Raji (cell line): ENCODE data around the gene TMEM123.

ENCODE experiments used
- POLR2A ChIP-seq: IDR thresholded peaks from 2 replicates; pipeline ENCODE4 v1.6.1; 2011; ENCODE audit warnings: low read depth, low read length, control low read depth; ENCODE audit not compliant: insufficient read depth

The TMEM123 gene

GRCh38 chr11:102396708-102397563, 55.6 kb downstream of the TMEM123 start:
- TF ChIP-seq POLR2A: no peak

DNA sequence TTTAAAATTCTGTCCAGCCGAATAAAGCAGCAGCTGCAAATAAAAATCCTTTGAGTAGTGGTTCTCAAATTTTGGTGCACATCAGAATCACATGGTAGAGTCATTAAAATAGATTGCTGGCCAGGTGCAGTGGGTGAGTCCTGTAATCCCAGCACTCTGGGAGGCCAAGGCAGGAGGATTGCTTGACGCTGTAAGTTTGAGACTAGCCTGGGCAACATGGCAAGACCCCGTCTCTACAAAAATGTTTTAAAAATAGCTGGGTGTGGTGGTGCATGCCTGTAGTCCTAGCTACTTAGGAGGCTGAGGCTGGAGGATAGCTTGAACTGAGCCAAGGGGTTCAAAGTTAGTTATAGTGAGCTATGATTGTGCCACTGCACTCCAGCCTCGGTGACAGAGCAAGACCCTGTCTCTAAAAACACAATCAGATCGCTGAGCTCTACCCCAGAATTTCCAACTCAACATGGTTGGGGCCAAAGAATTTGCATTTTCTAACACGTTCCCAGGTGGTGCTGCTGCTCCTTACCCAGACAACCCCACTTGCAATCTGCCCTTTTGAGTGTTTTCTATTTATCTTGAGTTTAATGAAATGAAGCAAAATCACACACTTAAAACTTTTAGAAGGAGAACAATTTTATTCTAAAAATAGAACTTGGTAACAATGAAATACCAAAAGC, 56.7 kb downstream of the TMEM123 start:
- no peak for TF ChIP-seq POLR2A

- TF ChIP-seq POLR2A: no peak
Observed at GRCh38 chr11:102393272-102393730, 59.3 kb downstream of the TMEM123 start.

DNA sequence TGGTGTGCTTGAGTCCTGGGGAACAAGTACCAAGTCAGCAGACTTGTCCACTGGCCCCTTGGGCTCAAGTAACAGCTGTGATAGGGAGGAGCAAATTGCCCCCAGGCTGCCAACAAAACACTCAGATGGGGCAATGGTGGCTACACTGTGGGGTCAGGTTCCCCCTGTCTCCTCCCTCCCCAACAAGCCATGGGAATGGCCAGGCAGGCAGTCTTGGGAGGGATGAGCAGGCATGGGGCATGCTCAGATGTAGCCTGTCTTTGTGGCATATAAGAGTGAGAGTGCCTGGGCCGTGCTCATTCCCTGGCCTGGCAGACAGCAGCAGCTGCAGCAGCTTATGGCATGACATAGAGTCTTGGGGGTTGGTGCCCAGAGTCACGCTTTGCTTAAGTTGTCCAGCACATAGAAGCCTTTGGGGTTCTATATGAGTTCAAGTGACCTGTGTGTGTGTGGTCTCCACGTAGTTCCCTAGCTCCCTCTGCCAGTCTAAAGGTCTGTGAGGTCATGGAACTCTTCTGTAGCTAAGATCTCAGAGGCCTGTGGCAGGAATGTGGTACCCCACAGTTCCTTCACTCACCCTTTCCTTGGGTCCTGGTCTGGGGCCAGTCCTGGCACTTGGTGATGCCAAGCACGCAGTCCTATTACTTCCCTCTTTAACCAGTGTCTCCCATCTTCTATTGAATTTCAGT, 60.9 kb downstream of the TMEM123 start:
- no peak for TF ChIP-seq POLR2A

- TF ChIP-seq POLR2A: no peak
Observed at GRCh38 chr11:102390667-102391465, 61.7 kb downstream of the TMEM123 start.

DNA sequence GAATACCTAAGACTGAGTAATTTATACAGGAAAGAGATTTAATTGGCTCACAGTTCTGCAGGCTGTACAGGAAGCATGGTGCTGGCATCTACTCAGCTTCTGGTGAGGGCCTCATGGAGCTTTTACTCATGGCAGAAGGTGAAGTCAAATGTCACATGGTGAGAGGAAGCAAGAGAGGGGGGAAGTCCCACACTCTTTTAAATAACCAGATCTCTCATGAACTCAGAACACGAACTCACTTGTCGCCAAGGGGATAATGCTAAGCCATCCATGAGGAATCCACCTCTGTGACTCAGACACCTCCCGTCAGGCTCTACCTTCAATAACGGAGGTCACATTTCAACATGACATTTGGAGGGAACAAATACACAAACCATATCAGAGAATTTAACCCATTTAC, 63.3 kb downstream of the TMEM123 start:
- TF ChIP-seq POLR2A: no peak

DNA sequence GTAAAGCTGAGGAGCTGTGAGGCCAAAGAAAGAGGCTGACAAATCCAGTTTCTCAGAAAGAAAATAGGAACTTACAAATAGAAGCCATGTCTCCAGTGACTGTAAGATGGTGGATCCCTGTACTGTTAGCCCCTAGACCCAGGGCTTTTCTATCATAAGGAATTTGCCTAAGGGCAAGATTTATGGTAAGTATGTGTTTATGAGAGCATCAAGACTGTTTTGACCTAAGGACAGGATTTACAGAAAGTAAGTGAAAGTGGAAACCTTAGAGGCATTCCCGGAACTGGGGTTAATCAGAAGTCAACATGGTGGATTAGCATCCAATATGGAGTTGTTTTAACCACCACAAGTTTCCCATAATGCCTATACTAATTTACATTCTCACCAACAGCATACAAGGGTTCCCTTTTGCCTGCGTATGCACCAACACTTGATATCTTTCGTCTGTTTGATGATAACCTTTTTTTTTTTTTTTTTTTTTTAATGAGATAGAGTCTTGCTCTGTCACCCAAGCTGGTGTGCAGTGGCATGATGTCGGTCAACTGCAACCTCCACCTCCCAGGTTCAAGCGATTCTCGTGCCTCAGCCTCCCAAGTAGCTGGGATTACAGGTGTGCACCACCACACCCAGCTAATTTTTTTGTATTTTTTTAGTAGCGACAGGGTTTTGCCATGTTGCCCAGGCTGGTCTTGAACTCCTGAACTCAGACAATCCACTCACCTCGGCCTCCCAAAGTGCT, 65.4 kb downstream of the TMEM123 start:
- TF ChIP-seq POLR2A: no peak

DNA sequence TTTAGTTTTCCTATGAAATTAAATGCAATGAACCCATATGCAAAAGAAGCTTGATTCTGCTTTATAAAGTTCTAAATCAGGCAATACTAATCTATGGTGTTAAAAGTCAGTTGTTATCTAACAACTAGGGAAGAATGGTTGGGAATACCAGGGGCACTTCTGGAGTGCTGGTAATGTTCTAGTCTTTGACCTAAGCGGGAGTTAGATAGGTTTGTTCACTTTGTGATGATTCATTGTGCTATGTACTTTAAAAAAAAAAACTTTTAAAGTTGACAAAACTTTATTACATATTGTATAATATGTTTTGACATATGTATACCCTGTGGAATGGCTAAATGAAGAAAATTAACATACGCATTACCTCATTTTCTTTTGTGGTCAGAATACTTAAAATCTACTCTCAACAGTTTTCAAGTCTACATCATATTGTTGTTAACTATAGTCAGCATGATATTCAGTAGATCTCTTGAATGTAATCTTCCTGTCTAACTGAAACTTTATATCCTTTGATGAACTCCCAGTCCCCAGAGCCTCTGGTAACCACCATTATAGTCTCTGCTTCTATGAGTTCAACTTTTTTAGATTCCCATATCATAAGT, 66.3 kb downstream of the TMEM123 start:
- no peak for TF ChIP-seq POLR2A

GRCh38 chr11:102385085-102386007, 67.2 kb downstream of the TMEM123 start:
- TF ChIP-seq POLR2A: no peak

DNA sequence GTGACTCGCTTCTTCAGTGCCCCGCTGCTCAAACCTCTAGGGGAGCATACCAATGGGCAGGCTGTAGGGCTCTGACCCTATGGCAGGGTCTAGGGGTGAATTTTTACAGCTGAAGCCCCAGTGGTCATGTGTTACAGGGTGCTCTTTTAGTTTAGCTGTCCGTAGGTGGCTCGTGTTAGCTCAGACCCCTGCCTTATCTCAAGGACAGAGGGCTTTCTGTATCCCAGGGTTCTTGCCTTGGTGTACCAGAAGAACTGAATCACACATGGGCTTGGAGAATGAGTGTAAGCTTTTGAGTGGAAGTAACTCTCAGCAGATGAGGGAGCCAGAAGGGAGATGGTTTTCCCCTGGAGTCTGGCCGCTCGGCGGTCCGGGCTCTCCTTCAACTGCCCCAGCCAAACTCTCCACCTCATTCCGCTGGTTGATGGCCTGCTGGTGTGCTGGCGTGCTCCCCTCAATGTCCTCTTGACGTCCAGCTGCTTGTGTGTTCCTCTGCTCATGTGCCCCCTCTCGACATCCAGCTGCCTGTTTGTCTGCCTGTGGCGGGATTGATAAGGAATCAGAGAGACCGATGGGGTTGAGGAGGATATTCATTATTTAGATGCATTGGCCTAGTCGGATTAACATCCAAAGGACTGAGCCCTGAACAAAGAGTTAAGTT, 68.0 kb downstream of the TMEM123 start:
- no peak for TF ChIP-seq POLR2A

DNA sequence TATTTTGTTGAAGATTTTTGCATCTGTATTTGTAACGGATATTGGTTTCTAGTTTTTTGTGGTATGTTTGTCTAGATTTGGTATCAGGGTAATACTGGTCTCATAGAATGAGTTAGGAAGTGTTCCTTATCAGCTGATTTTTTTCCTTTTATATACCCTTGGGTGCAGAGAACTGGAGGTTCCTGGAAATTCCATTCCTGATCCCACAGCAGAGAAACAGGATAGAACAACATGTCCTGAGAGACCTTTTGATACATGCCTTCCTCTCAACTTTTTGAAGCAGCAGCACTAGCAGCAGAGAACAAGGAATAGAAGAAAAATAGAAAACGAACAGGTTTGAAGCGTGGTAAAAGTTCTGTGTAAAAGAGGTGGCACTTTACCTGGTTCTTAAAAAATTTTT, 68.7 kb downstream of the TMEM123 start:
- no peak for TF ChIP-seq POLR2A

DNA sequence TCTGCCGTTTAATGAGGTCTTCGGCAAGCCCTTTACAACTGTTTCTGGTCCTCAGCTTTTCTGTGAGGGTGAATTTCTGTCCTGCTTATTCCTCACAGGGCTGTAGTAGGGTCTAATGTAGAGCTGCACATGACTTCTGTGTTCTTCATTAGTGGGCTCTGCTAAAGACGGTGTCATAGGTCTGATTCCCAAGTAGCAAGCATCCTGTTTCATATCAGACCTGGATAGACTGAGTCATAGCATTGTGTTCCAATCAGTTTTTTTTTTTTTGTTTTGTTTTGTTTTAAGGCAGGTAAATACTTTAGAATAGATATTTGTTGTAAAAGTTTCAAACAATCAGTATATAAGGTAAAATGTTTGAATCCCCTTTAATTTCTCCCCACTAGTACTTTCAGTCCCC, 70.2 kb downstream of the TMEM123 start:
- no peak for TF ChIP-seq POLR2A

GRCh38 chr11:102378818-102379217, 73.7 kb downstream of the TMEM123 start:
- TF ChIP-seq POLR2A: no peak

DNA sequence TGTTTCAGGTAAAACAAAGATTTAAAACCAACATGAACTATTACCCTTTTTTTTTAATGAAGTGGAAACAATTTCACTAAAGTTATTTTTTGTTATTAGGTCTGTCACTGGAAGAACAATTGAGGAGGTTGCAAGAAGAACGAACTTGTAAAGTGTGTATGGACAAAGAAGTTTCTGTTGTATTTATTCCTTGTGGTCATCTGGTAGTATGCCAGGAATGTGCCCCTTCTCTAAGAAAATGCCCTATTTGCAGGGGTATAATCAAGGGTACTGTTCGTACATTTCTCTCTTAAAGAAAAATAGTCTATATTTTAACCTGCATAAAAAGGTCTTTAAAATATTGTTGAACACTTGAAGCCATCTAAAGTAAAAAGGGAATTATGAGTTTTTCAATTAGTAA, 74.7 kb downstream of the TMEM123 start:
- no peak for TF ChIP-seq POLR2A
